Measurements from ENCODE around the gene AIRE.

The AIRE gene

DNA sequence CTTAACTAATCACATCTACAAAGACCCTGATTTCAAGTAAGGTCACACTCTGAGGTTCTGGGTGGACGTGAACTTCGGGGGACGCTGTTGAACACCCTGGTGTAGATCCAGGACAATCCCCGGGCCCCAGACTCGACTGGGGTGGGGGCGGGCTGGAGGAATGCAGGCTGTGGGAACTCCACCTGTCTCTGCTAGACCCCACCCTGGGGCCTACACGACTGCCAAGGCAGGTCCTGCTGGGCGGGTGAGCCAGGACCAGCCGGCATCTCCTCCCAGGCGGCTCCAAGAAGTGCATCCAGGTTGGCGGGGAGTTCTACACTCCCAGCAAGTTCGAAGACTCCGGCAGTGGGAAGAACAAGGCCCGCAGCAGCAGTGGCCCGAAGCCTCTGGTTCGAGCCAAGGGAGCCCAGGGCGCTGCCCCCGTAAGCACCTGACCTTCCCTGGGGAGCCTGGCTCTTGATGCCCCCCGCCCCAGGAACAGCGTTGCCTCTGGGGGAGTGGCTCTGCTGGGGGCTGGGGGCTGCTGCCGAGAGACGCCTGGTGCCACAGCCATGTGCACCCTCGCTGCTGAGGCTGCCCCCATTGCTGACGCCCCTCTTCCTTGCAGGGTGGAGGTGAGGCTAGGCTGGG lies 3.8 kb downstream of the AIRE start:
- no peak for DNase-seq (ENCODE audit: low spot score)
- in situ Hi-C loops (cut with MboI; ENCODE audit: low sequenced_read_pairs, unreplicated experiment), result loop anchor here (25.0 kb wide), 2 partner anchors 252 to 477 kb away; no protein-coding TSS in a partner anchor
- TF ChIP-seq, protein P1, sequence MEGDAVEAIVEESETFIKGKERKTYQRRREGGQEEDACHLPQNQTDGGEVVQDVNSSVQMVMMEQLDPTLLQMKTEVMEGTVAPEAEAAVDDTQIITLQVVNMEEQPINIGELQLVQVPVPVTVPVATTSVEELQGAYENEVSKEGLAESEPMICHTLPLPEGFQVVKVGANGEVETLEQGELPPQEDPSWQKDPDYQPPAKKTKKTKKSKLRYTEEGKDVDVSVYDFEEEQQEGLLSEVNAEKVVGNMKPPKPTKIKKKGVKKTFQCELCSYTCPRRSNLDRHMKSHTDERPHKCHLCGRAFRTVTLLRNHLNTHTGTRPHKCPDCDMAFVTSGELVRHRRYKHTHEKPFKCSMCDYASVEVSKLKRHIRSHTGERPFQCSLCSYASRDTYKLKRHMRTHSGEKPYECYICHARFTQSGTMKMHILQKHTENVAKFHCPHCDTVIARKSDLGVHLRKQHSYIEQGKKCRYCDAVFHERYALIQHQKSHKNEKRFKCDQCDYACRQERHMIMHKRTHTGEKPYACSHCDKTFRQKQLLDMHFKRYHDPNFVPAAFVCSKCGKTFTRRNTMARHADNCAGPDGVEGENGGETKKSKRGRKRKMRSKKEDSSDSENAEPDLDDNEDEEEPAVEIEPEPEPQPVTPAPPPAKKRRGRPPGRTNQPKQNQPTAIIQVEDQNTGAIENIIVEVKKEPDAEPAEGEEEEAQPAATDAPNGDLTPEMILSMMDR (IDR thresholded peaks at IDR 0.05; ENCODE audit: borderline replicate concordance, control extremely low read depth, extremely low read depth, insufficient read depth, missing control alignments), result no peak

DNA sequence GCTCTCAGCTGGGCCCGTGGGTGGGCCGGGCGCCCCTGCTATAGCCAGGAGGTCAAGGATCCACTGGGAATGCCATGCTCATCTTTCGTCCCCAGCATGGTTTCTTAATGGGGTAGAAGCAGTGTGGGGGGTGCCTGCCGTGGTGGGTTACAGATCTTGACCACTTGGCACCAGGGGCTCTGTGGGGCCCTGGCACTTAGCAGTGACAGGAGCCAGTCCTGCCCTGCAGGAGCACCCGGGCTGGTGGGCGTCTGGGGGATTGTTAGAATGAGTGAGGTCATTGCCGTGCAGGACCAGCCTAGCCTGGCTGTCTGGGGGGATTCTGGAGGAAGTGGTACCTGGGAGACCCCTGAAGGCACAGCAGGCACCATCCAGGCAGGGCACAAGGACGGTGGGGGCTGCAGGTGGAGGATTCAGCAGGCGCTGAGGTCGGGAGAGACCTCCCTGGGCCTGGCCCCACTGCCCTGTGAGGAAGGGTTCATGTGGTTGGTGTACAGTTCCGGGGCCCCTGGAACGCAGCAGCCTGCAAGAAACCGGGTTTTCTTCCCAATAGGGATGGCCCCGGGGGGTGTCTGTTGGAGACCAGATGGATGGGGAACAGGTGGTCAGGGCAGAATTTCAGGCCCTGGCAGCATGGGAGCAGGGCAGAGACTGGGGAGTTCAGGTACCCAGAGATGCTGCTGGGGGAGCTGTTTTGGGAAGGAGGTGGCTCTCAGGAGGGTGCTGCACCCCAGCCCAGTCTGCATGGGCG lies 4.8 kb downstream of the AIRE start:
- no peak for DNase-seq (ENCODE audit: low spot score)
- in situ Hi-C loops (cut with MboI; ENCODE audit: low sequenced_read_pairs, unreplicated experiment), result loop anchor here (25.0 kb wide), 2 partner anchors 253 to 478 kb away; no protein-coding TSS in a partner anchor
- TF ChIP-seq, protein P1 (IDR thresholded peaks at IDR 0.05; ENCODE audit: borderline replicate concordance, control extremely low read depth, extremely low read depth, insufficient read depth, missing control alignments), result no peak

DNA sequence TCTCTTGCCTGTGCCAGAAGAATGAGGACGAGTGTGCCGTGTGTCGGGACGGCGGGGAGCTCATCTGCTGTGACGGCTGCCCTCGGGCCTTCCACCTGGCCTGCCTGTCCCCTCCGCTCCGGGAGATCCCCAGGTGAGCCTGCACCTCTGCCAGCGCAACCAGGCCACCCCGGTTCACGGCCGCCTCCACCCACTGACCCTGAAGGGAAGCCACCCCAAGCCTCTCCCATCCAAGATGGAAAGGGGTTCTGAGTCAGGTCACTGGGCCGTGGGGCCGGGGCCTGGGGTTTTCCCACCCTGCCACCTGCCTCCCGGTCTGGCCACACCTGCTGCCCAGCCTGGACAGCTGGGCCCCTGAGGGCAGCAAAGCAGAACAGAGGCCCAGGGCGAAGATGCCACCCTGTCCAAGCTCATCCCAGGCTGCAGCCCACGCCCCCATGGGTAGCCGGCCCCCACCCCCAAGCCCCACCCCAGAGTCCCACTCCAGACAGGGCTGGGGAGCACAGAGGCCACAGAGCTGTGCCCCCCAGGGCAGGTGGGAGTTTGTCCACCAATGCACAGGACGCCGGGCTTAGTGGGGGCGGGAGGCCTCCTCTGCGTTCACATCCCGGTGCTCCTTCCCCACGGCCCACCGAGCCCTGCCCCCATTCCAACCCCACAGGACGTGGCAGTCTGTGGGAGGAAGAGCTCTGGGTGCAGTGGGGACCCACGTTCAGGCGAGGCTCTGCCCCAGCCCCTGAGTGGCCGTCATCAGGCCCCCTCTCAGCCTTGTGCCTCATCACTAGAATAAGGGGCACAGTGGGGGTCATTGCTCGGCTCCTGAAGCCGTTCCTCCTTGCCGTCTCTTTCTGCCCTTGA lies 5.6 kb downstream of the AIRE start:
- in situ Hi-C loops (cut with MboI; ENCODE audit: low sequenced_read_pairs, unreplicated experiment), result loop anchor here (25.0 kb wide), 2 partner anchors 254 to 479 kb away; no protein-coding TSS in a partner anchor
- TF ChIP-seq, protein P1 (IDR thresholded peaks at IDR 0.05; ENCODE audit: borderline replicate concordance, control extremely low read depth, extremely low read depth, insufficient read depth, missing control alignments), result no peak
- DNase-seq (ENCODE audit: low spot score), result no peak

DNA sequence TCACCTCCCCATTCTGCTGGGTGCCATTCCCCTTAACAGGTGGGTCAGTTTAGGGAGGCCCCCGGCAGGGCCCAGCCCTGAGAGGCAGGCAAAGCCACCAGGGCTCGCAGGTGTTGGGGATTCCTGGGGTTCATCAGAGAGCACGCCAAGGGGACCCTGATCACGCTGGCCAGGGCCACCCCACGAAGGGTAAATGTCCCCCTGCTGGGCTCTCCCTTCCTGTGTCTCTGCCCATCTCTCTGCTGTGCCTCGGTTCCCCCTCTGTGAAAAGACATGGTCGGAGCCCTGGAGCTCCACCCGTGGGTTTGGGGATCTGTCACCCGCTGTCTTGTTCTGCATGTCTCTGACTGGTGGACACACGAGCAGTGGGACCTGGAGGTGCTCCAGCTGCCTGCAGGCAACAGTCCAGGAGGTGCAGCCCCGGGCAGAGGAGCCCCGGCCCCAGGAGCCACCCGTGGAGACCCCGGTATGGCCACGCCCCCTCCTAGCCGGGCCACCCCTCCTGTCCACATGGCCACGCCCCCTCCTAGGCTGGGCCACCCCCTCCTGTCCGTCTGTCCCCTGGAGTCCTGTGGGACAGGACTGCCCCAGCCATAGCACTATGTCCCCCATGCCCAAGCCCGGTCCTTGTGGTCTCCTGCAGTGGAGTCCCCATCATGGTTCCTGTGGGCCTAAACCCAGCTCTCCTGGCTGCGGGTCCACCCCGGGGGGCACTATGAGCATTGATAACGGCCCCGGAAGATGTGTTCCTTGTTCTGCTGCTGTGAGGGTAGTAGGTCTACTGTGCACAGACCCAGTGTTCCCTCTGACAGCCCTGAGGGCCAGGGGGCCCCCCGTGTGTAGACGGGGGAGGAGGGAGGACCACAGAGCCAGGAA lies 6.5 kb downstream of the AIRE start:
- no peak for DNase-seq (ENCODE audit: low spot score)
- TF ChIP-seq, protein P1 (IDR thresholded peaks at IDR 0.05; ENCODE audit: borderline replicate concordance, control extremely low read depth, extremely low read depth, insufficient read depth, missing control alignments), result no peak
- in situ Hi-C loops (cut with MboI; ENCODE audit: low sequenced_read_pairs, unreplicated experiment), result loop anchor here (25.0 kb wide), 2 partner anchors 255 to 480 kb away; no protein-coding TSS in a partner anchor

DNA sequence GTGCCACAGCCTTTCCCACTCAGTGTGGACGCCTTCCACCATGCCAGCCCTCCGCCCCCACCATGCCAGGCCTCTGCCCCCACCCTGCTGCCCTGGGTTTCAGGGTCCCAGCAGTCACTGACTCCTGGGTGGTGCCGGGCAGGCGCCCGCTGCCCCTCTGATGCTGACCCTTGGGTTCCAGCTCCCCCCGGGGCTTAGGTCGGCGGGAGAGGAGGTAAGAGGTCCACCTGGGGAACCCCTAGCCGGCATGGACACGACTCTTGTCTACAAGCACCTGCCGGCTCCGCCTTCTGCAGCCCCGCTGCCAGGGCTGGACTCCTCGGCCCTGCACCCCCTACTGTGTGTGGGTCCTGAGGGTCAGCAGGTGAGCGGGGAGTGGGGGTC lies 7.1 kb downstream of the AIRE start:
- no peak for DNase-seq (ENCODE audit: low spot score)
- in situ Hi-C loops (cut with MboI; ENCODE audit: low sequenced_read_pairs, unreplicated experiment), result loop anchor here (25.0 kb wide), 2 partner anchors 256 to 481 kb away; no protein-coding TSS in a partner anchor
- TF ChIP-seq, protein P1 (IDR thresholded peaks at IDR 0.05; ENCODE audit: borderline replicate concordance, control extremely low read depth, extremely low read depth, insufficient read depth, missing control alignments), result no peak

All from GM13976 (cell line).